IMR-90 (cell line): ENCODE data around the gene PDS5B. TPM values are rescaled to one million over a fixed set of nuclear protein-coding genes. Genes with fewer than 3 reads are reported as not detected.

ENCODE experiments used
- ATAC-seq: fragments of 200-7000 bp; cut with Tn5 transposase; 2 replicates; pipeline ENCODE4 v1.9.1; 2020; ENCODE audit warnings: low read depth, mild to moderate bottlenecking, moderate library complexity
- BruUV-seq: library from RNA; stranded (reverse); fragments of 400-500 nt; replicated peaks from 2 replicates; lab custom pipeline; 2021; lab: Mats Ljungman, UMichigan
- CTCF ChIA-PET: fragments of 300-600 bp; formaldehyde crosslinking; extraction: SDS; loops from one replicate; lab custom pipeline; 2021; ENCODE audit warnings: antibody characterized with exemption; lab: Yijun Ruan, JAX
- POLR2A ChIA-PET: fragments of 300-600 bp; sonication (Branson Sonifier 250); formaldehyde crosslinking; loops from one replicate; lab custom pipeline; 2022; ENCODE audit warnings: antibody characterized with exemption; ENCODE audit not compliant: unreplicated experiment; lab: Charles Lee
- DNase-seq: peaks from one replicate; pipeline ENCODE4 v3.0.0; 2013
- H2AFZ ChIP-seq: replicated peaks from 2 replicates; pipeline ENCODE3; 2013; ENCODE audit warnings: low read length, mild to moderate bottlenecking; ENCODE audit not compliant: poor library complexity
- H2AK5ac ChIP-seq: 2 replicates; pipeline ENCODE4 v1.6.1; 2013; ENCODE audit warnings: low read depth, low read length, inconsistent platforms
- H2AK9ac ChIP-seq: replicated peaks from 2 replicates; pipeline ENCODE3; 2013; ENCODE audit warnings: mild to moderate bottlenecking, low read depth, low read length, moderate library complexity; ENCODE audit not compliant: poor library complexity
- H2BK120ac ChIP-seq: 2 replicates; pipeline ENCODE4 v1.6.1; 2013; ENCODE audit warnings: low read depth, low read length, inconsistent platforms
- H2BK15ac ChIP-seq: 3 replicates; pipeline ENCODE4 v1.6.1; 2013; ENCODE audit warnings: low read depth, low read length, inconsistent platforms
- H2BK20ac ChIP-seq: 2 replicates; pipeline ENCODE4 v1.6.1; 2013; ENCODE audit warnings: low read depth, mild to moderate bottlenecking, inconsistent platforms, low read length, moderate library complexity
- H2BK5ac ChIP-seq: 2 replicates; pipeline ENCODE4 v1.6.1; 2013; ENCODE audit warnings: mild to moderate bottlenecking, low read depth, low read length, inconsistent platforms; ENCODE audit not compliant: poor library complexity, severe bottlenecking
- H3K14ac ChIP-seq: replicated peaks from 2 replicates; pipeline ENCODE4 v1.6.1; 2013; ENCODE audit warnings: low read depth, low read length, inconsistent platforms
- H3K18ac ChIP-seq: 2 replicates; pipeline ENCODE4 v1.6.1; 2013; ENCODE audit warnings: low read depth, low read length, control low read depth
- H3K23ac ChIP-seq: 2 replicates; pipeline ENCODE4 v1.6.1; 2013; ENCODE audit warnings: low read depth, low read length, inconsistent platforms
- H3K27ac ChIP-seq: 2 replicates; pipeline ENCODE4 v1.5.1; 2013; ENCODE audit warnings: mild to moderate bottlenecking, control low read depth, low read length; ENCODE audit not compliant: insufficient read depth
- H3K27me3 ChIP-seq: 2 replicates; pipeline ENCODE4 v1.6.1; 2013; ENCODE audit warnings: low read length; ENCODE audit not compliant: control insufficient read depth, insufficient read depth
- H3K36me3 ChIP-seq: 2 replicates; pipeline ENCODE4 v1.6.1; 2013; ENCODE audit warnings: low read length, mixed read lengths; ENCODE audit not compliant: control insufficient read depth, insufficient read depth
- H3K4ac ChIP-seq: 2 replicates; pipeline ENCODE4 v1.6.1; 2013; ENCODE audit warnings: low read depth, low read length, inconsistent platforms
- H3K4me1 ChIP-seq: 2 replicates; pipeline ENCODE4 v1.6.1; 2013; ENCODE audit warnings: low read length, mixed read lengths; ENCODE audit not compliant: control insufficient read depth, insufficient read depth
- H3K4me2 ChIP-seq: 2 replicates; pipeline ENCODE4 v1.6.1; 2013; ENCODE audit warnings: low read depth, mild to moderate bottlenecking, control low read depth, low read length, moderate library complexity
- H3K4me3 ChIP-seq: 2 replicates; pipeline ENCODE4 v1.5.1; 2013; ENCODE audit warnings: low read depth, mild to moderate bottlenecking, control low read depth, low read length, moderate library complexity; ENCODE audit not compliant: insufficient read depth
- H3K56ac ChIP-seq: 2 replicates; pipeline ENCODE4 v1.6.1; 2013; ENCODE audit warnings: low read length, inconsistent platforms; ENCODE audit not compliant: insufficient read depth; ENCODE audit errors: extremely low read depth
- H3K79me1 ChIP-seq, 2 experiments: 2 replicates each; pipeline ENCODE4 v1.6.1; 2013; ENCODE audit warnings: low read length in 2 of 2, inconsistent platforms in 1 of 2, low read depth in 1 of 2
- H3K9ac ChIP-seq: 2 replicates; pipeline ENCODE4 v1.6.1; 2013; ENCODE audit warnings: low read depth, low read length, control low read depth
- H3K9me1 ChIP-seq: 2 replicates; pipeline ENCODE4 v1.6.1; 2013; ENCODE audit warnings: low read length, inconsistent platforms; ENCODE audit not compliant: insufficient read depth
- H3K9me3 ChIP-seq: 2 replicates; pipeline ENCODE4 v1.6.1; 2013; ENCODE audit warnings: low read length; ENCODE audit not compliant: control insufficient read depth, insufficient read depth
- H4K20me1 ChIP-seq: 2 replicates; pipeline ENCODE4 v1.6.1; 2013; ENCODE audit warnings: low read length, inconsistent platforms; ENCODE audit not compliant: insufficient read depth
- H4K5ac ChIP-seq: 2 replicates; pipeline ENCODE4 v1.6.1; 2013; ENCODE audit warnings: mild to moderate bottlenecking, low read depth, low read length, control low read depth
- H4K8ac ChIP-seq, 2 experiments: 2 replicates each; pipeline ENCODE4 v1.6.1; 2013; ENCODE audit warnings: low read depth in 2 of 2, low read length in 2 of 2, control low read depth in 1 of 2, inconsistent platforms in 1 of 2
- H4K91ac ChIP-seq: 2 replicates; pipeline ENCODE4 v1.6.1; 2013; ENCODE audit warnings: low read depth, low read length, inconsistent platforms; ENCODE audit not compliant: insufficient read depth
- BHLHE40 ChIP-seq: fragments of 150-350 bp; IDR thresholded peaks from 2 replicates; pipeline ENCODE4 v1.6.1; 2016; ENCODE audit warnings: mild to moderate bottlenecking, low read depth, low read length
- CEBPB ChIP-seq: IDR thresholded peaks from 2 replicates; pipeline ENCODE4 v1.6.1; 2012; ENCODE audit warnings: low read depth, low read length, improper control_type of control experiment
- CHD1 ChIP-seq: IDR thresholded peaks from 2 replicates; pipeline ENCODE4 v1.6.1; 2012; ENCODE audit warnings: low read depth, low read length, improper control_type of control experiment
- FOS ChIP-seq: fragments of 150-350 bp; IDR thresholded peaks from 2 replicates; pipeline ENCODE4 v1.6.1; 2016; ENCODE audit warnings: low read depth, low read length
- MAFK ChIP-seq: IDR thresholded peaks from 2 replicates; pipeline ENCODE4 v1.6.1; 2012; ENCODE audit warnings: low read depth, low read length, improper control_type of control experiment
- MAZ ChIP-seq: IDR thresholded peaks from 2 replicates; pipeline ENCODE4 v1.6.1; 2012; ENCODE audit warnings: low read depth, mild to moderate bottlenecking, low read length, improper control_type of control experiment, moderate library complexity, borderline replicate concordance
- MXI1 ChIP-seq: IDR thresholded peaks from 2 replicates; pipeline ENCODE4 v1.6.1; 2012; ENCODE audit warnings: low read depth, mild to moderate bottlenecking, low read length, moderate library complexity, borderline replicate concordance
- NFE2L2 ChIP-seq: fragments of 150-350 bp; IDR thresholded peaks from 2 replicates; pipeline ENCODE4 v1.6.1; 2016; ENCODE audit warnings: low read depth, mild to moderate bottlenecking, low read length
- POLR2A ChIP-seq: IDR thresholded peaks from 2 replicates; pipeline ENCODE4 v1.6.1; 2012; ENCODE audit warnings: mild to moderate bottlenecking, low read depth, low read length
- RAD21 ChIP-seq: IDR thresholded peaks from 2 replicates; pipeline ENCODE4 v1.6.1; 2012; ENCODE audit warnings: low read length, improper control_type of control experiment
- RCOR1 ChIP-seq: IDR thresholded peaks from 2 replicates; pipeline ENCODE4 v1.6.1; 2012; ENCODE audit warnings: mild to moderate bottlenecking, low read length, improper control_type of control experiment; ENCODE audit not compliant: insufficient replicate concordance
- RFX5 ChIP-seq: IDR thresholded peaks from 2 replicates; pipeline ENCODE4 v1.8.0; 2012; ENCODE audit warnings: low read depth, mild to moderate bottlenecking, low read length, moderate library complexity
- SMC3 ChIP-seq: fragments of 150-350 bp; IDR thresholded peaks from 2 replicates; pipeline ENCODE4 v1.6.1; 2016; ENCODE audit warnings: low read depth, mild to moderate bottlenecking, antibody characterized with exemption, low read length, moderate library complexity
- WGBS, 2 experiments: methylation state at CpG; one replicate each; pipeline versions ENCODE4 v1.1.5 to v1.1.7; 2013; ENCODE audit warnings: missing lambda C conversion rate in 2 of 2; ENCODE audit not compliant: insufficient read length in 1 of 2; ENCODE audit errors: extremely low coverage in 2 of 2; 5-methylcytosine and 5-hydroxymethylcytosine counted together
- dilution Hi-C: fragments of 300-500 bp; cut with HindIII; formaldehyde crosslinking; loops from one replicate; pipeline ENCODE4 v1.14.3; 2018; ENCODE audit warnings: low sequenced_read_pairs; ENCODE audit not compliant: unreplicated experiment
- in situ Hi-C: fragments of 300-500 bp; cut with MboI; formaldehyde crosslinking; loops from 3 replicates; pipeline ENCODE4 v1.14.3; 2019; ENCODE audit warnings: low sequenced_read_pairs, inconsistent platforms, mixed read lengths
- intact Hi-C: fragments of 100-400 bp; cut with micrococcal nuclease; formaldehyde crosslinking; loops from 2 replicates; pipeline ENCODE4 v1.10.0; 2022
- polyA plus RNA-seq, 3 experiments: library from polyadenylated mRNA; depleted of rRNA; stranded (reverse); fragments of >200 nt; gene quantifications; 2 replicates each; pipeline ENCODE4 v1.2.3, GENCODE V29; 2012; ENCODE audit warnings: low replicate concordance in 1 of 3
- total RNA-seq: library from RNA; depleted of rRNA; stranded (reverse); fragments of >200 nt; gene quantifications from 2 replicates; pipeline ENCODE4 v1.2.3, GENCODE V29; 2012
- TF ChIP-seq, protein P1 (sequence below): conservative IDR thresholded peaks from 2 replicates; pipeline ENCODE4 v1.5.1; 2012; ENCODE audit warnings: mild to moderate bottlenecking, low read depth, low read length, improper control_type of control experiment
- TF ChIP-seq, protein P2 (sequence below): fragments of 150-350 bp; IDR thresholded peaks from 2 replicates; pipeline ENCODE4 v1.6.1; 2016; ENCODE audit warnings: low read depth, mild to moderate bottlenecking, low read length, moderate library complexity, borderline replicate concordance
- TF ChIP-seq, protein P3 (sequence below): fragments of 150-350 bp; IDR thresholded peaks from 2 replicates; pipeline ENCODE4 v1.6.1; 2017; ENCODE audit warnings: mild to moderate bottlenecking, antibody characterized with exemption, low read length, low read depth

Gene PDS5B
- total and polyA plus RNA-seq, 2 of the 4 experiments (the other 2 are of a cell fraction), result 6.2 to 20.1 TPM

DNA sequence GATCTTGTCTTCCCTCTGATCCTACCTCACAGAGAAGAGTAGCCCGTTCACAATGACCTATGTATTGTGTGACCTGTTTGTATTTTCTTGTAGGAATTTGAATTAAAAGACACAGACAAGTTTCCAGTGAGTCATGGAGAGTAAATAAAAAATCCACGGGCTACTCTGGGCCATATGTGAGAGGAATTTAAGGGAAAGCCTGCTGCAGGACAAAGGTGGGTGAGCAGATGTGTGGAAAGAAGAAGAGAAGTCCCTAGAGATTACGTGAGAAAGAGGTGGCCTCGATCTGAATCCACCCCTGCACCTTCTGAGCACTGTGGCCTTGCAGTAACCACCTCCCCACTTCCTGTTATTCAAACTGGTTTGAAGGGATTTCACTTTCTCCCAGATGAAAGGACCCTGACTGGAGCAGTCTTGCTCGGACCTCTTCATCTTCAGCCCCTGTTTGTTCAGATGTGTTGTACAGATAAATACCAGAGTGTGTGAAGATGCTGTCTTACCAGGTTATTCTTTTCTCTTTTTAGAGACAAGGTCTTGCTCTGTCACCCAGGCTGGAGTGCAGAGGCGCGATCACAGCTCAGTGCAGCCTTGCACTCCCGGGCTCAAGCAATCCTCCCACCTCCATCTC lies 205.4 kb downstream of the PDS5B start:
- no peaks in the 10 kb centered on the region; a peak in 1 of 4 replicates for H3K79me1 ChIP-seq
- no peaks in the 10 kb centered on the region; the same call in 1 of the 2 replicates for H3K36me3 ChIP-seq
- H2BK20ac ChIP-seq, result peak overlapping the region; percentile 9; the same call in 1 of the 2 replicates
- ChIA-PET CTCF (no interaction called here), POLR2A (no interaction called here)
- H3K18ac ChIP-seq, result no peak overlapping the region
- H2BK5ac ChIP-seq, result no peak overlapping the region
- H3K9me3 ChIP-seq, result no peaks in the 10 kb centered on the region
- 0 out of 2 replicates have a peak overlapping the region, but pooled peaks have one; percentile 68 for H3K14ac ChIP-seq
- H4K5ac ChIP-seq, result no peak overlapping the region
- H3K4me3 ChIP-seq, result no peak overlapping the region
- H3K23ac ChIP-seq, result peak overlapping the region; percentile 42; the same call in 1 of the 2 replicates
- dilution Hi-C loops, result no loop called here
- H3K9ac ChIP-seq, result no peak overlapping the region
- H4K20me1 ChIP-seq, result no peaks in the 10 kb centered on the region
- H3K4ac ChIP-seq, result no peak overlapping the region
- H3K4me2 ChIP-seq, result no peak overlapping the region
- H2BK15ac ChIP-seq, result no peak overlapping the region
- TF ChIP-seq CEBPB (no peak), MAZ (no peak), MAFK (no peak), FOS (no peak), MXI1 (no peak), SMC3 (no peak), RFX5 (no peak), BHLHE40 (no peak), RCOR1 (no peak), NFE2L2 (no peak), CHD1 (no peak), POLR2A (no peak), RAD21 (no peak)
- TF ChIP-seq, protein P1, sequence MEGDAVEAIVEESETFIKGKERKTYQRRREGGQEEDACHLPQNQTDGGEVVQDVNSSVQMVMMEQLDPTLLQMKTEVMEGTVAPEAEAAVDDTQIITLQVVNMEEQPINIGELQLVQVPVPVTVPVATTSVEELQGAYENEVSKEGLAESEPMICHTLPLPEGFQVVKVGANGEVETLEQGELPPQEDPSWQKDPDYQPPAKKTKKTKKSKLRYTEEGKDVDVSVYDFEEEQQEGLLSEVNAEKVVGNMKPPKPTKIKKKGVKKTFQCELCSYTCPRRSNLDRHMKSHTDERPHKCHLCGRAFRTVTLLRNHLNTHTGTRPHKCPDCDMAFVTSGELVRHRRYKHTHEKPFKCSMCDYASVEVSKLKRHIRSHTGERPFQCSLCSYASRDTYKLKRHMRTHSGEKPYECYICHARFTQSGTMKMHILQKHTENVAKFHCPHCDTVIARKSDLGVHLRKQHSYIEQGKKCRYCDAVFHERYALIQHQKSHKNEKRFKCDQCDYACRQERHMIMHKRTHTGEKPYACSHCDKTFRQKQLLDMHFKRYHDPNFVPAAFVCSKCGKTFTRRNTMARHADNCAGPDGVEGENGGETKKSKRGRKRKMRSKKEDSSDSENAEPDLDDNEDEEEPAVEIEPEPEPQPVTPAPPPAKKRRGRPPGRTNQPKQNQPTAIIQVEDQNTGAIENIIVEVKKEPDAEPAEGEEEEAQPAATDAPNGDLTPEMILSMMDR, result no peak
- TF ChIP-seq, protein P2, sequence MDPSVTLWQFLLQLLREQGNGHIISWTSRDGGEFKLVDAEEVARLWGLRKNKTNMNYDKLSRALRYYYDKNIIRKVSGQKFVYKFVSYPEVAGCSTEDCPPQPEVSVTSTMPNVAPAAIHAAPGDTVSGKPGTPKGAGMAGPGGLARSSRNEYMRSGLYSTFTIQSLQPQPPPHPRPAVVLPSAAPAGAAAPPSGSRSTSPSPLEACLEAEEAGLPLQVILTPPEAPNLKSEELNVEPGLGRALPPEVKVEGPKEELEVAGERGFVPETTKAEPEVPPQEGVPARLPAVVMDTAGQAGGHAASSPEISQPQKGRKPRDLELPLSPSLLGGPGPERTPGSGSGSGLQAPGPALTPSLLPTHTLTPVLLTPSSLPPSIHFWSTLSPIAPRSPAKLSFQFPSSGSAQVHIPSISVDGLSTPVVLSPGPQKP, result no peak
- TF ChIP-seq, protein P3, sequence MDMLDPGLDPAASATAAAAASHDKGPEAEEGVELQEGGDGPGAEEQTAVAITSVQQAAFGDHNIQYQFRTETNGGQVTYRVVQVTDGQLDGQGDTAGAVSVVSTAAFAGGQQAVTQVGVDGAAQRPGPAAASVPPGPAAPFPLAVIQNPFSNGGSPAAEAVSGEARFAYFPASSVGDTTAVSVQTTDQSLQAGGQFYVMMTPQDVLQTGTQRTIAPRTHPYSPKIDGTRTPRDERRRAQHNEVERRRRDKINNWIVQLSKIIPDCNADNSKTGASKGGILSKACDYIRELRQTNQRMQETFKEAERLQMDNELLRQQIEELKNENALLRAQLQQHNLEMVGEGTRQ, result no peak
- in situ Hi-C loops, result no loop called here
- H2AK5ac ChIP-seq, result no peak overlapping the region
- H3K56ac ChIP-seq, result no peak overlapping the region
- WGBS, 2 experiments, result 100% methylated on average over 1 of the region's 8 CpGs; no CpG with 5 or more reads in 1 of the 2 experiments
- peaks cover 2% of the 10 kb centered on the region for H3K4me1 ChIP-seq
- H4K91ac ChIP-seq, result no peak overlapping the region
- H2AK9ac ChIP-seq, result no peak overlapping the region
- H4K8ac ChIP-seq, result no peak overlapping the region
- DNase-seq (peak; percentile 35), ATAC-seq (peak; percentile 51)
- H3K27ac ChIP-seq, result no peak overlapping the region
- BruUV-seq, result no TSS peak
- no peak overlapping the region for H2BK120ac ChIP-seq
- intact Hi-C loops, result no loop called here
- H3K9me1 ChIP-seq, result peaks cover 10% of the 10 kb centered on the region
- no peak overlapping the region for H2AFZ ChIP-seq
- H3K27me3 ChIP-seq, result no peaks in the 10 kb centered on the region
